ENCODE data around the gene AKT2.

GRCh38 chr19:40283414-40284250, 1.5 kb downstream of the AKT2 start:
- TF ChIP-seq POLR2A (IDR thresholded peaks at IDR 0.05) = no peak
- TF ChIP-seq EP300 (IDR thresholded peaks at IDR 0.05) = no peak

All from gastroesophageal sphincter (tissue), 2 donors.